GM23248 (cell line): ENCODE measurements around the gene ELOVL6. TPM values are rescaled to one million over a fixed set of nuclear protein-coding genes. Genes with fewer than 3 reads are reported as not detected.

Source experiments
- DNase-seq: peaks from one replicate; pipeline ENCODE4 v3.0.0-alpha.2; 2015
- H2AFZ ChIP-seq: fragments of 200-600 bp; sonication (generic); 2 replicates; pipeline ENCODE4 v1.6.1; 2016; ENCODE audit warnings: antibody characterized with exemption
- H3F3A ChIP-seq: fragments of 200-600 bp; sonication (generic); 2 replicates; pipeline ENCODE4 v1.6.1; 2016; ENCODE audit warnings: mild to moderate bottlenecking, antibody characterized with exemption, mixed run types; ENCODE audit not compliant: insufficient read depth
- H3K27ac ChIP-seq: fragments of 200-600 bp; sonication (generic); 2 replicates; pipeline ENCODE4 v1.5.1; 2016; ENCODE audit warnings: mild to moderate bottlenecking
- H3K27me3 ChIP-seq: fragments of 200-600 bp; sonication (generic); replicated peaks from 2 replicates; pipeline ENCODE4 v1.6.1; 2016; ENCODE audit warnings: mild to moderate bottlenecking; ENCODE audit not compliant: insufficient read depth
- H3K36me3 ChIP-seq: fragments of 200-600 bp; sonication (generic); 2 replicates; pipeline ENCODE4 v1.6.1; 2016; ENCODE audit warnings: low read depth, mild to moderate bottlenecking
- H3K4me1 ChIP-seq: fragments of 200-600 bp; sonication (generic); 2 replicates; pipeline ENCODE4 v1.6.1; 2016; ENCODE audit warnings: mild to moderate bottlenecking; ENCODE audit not compliant: insufficient read depth
- H3K4me2 ChIP-seq: fragments of 200-600 bp; sonication (generic); one replicate; pipeline ENCODE4 v1.6.1; 2016; ENCODE audit warnings: mild to moderate bottlenecking; ENCODE audit not compliant: unreplicated experiment
- H3K4me3 ChIP-seq: fragments of 200-600 bp; sonication (generic); 2 replicates; pipeline ENCODE4 v1.5.1; 2016; ENCODE audit warnings: mild to moderate bottlenecking
- H3K79me2 ChIP-seq: fragments of 200-600 bp; sonication (generic); 2 replicates; pipeline ENCODE4 v1.6.1; 2016; ENCODE audit warnings: mild to moderate bottlenecking; ENCODE audit not compliant: insufficient read depth
- H3K9ac ChIP-seq: fragments of 200-600 bp; sonication (generic); 2 replicates; pipeline ENCODE4 v1.6.1; 2016; ENCODE audit warnings: mild to moderate bottlenecking
- H3K9me2 ChIP-seq: fragments of 200-600 bp; sonication (generic); 2 replicates; pipeline ENCODE4 v1.6.1; 2016; ENCODE audit warnings: mixed run types, mild to moderate bottlenecking, moderate library complexity; ENCODE audit not compliant: insufficient read depth
- H3K9me3 ChIP-seq: fragments of 200-600 bp; sonication (generic); one replicate; pipeline ENCODE4 v1.6.1; 2017; ENCODE audit warnings: low read depth
- H4K20me1 ChIP-seq: fragments of 200-600 bp; sonication (generic); 2 replicates; pipeline ENCODE4 v1.6.0; 2016; ENCODE audit not compliant: insufficient read depth
- EZH2 ChIP-seq: fragments of 200-600 bp; sonication (generic); IDR thresholded peaks from 2 replicates; pipeline ENCODE4 v1.6.1; 2018; ENCODE audit warnings: antibody characterized with exemption, mild to moderate bottlenecking; ENCODE audit not compliant: insufficient read depth, poor library complexity, severe bottlenecking
- EZH2phosphoT487 ChIP-seq: fragments of 200-600 bp; sonication (generic); IDR thresholded peaks from 2 replicates; pipeline ENCODE4 v1.6.1; 2018; ENCODE audit warnings: antibody characterized with exemption, moderate library complexity, mild to moderate bottlenecking, low read depth; ENCODE audit not compliant: insufficient read depth
- WGBS, 2 experiments: methylation state at CpG; one replicate each; pipeline ENCODE4 v1.1.6; 2015 to 2017; ENCODE audit warnings: low lambda C conversion rate in 2 of 2, low coverage in 1 of 2; ENCODE audit errors: missing lambda C conversion rate in 2 of 2; 5-methylcytosine and 5-hydroxymethylcytosine counted together
- in situ Hi-C: fragments of 300-500 bp; cut with MboI; formaldehyde crosslinking; loops from 2 replicates; pipeline ENCODE4 v1.15.0; 2020
- polyA plus RNA-seq: library from polyadenylated mRNA; unstranded; fragments of >200 nt; fragmentation: Nextera tagmentation; extraction: Ambion mirVana; gene quantifications from 2 replicates; pipeline ENCODE4 v1.2.1, GENCODE V29; 2016
- total RNA-seq: library from RNA; depleted of rRNA; stranded (reverse); fragments of >200 nt; shearing (Covaris generic); gene quantifications from 2 replicates; pipeline ENCODE4 v1.2.3, GENCODE V29; 2014

ELOVL6 gene
- total and polyA plus RNA-seq, 2 experiments from 2014 or later = 8.0 to 13.2 TPM

- no peaks in the 10 kb centered on the region for H3F3A ChIP-seq
- no peaks in the 10 kb centered on the region for H4K20me1 ChIP-seq
- WGBS, 2 experiments = 55 to 58% methylated on average over 13 of the region's 13 CpGs
- no peaks in the 10 kb centered on the region for H3K4me1 ChIP-seq
- no peak overlapping the region for H2AFZ ChIP-seq
- H3K4me3 ChIP-seq = no peak overlapping the region
- H3K79me2 ChIP-seq = no peaks in the 10 kb centered on the region
- TF ChIP-seq EZH2phosphoT487 (no peak), EZH2 (no peak)
- peak; percentile 72 for DNase-seq
- in situ Hi-C loops = loop anchor here (25.0 kb wide), 1 partner anchor 301 kb away; no protein-coding TSS in a partner anchor
- no peak overlapping the region for H3K4me2 ChIP-seq
- no peaks in the 10 kb centered on the region for H3K36me3 ChIP-seq
- H3K9me2 ChIP-seq = no peaks in the 10 kb centered on the region
- no peaks in the 10 kb centered on the region for H3K9me3 ChIP-seq
- no peak overlapping the region for H3K9ac ChIP-seq
- no peak overlapping the region for H3K27ac ChIP-seq
- no peaks in the 10 kb centered on the region for H3K27me3 ChIP-seq
Measured at GRCh38 chr4:110211007-110211769, 12.8 kb upstream of the ELOVL6 start.

- no peaks in the 10 kb centered on the region for H3K27me3 ChIP-seq
- DNase-seq = no peak
- no peak overlapping the region for H3K4me2 ChIP-seq
- WGBS, 2 experiments = 93 to 96% methylated on average over 5 to 6 of the region's 6 CpGs
- no peak overlapping the region for H3K4me3 ChIP-seq
- no peak overlapping the region for H3K9ac ChIP-seq
- no peaks in the 10 kb centered on the region for H3K36me3 ChIP-seq
- no peaks in the 10 kb centered on the region for H3K9me2 ChIP-seq
- H2AFZ ChIP-seq = no peak overlapping the region
- H3K4me1 ChIP-seq = no peaks in the 10 kb centered on the region
- H3K9me3 ChIP-seq = no peaks in the 10 kb centered on the region
- no peak overlapping the region for H3K27ac ChIP-seq
- no peaks in the 10 kb centered on the region for H3F3A ChIP-seq
- in situ Hi-C loops = loop anchor here (10.0 to 25.0 kb wide), 3 partner anchors 154 to 304 kb away; no protein-coding TSS in a partner anchor
- H3K79me2 ChIP-seq = no peaks in the 10 kb centered on the region
- no peaks in the 10 kb centered on the region for H4K20me1 ChIP-seq
- TF ChIP-seq EZH2phosphoT487 (no peak), EZH2 (no peak)
Measured at GRCh38 chr4:110208419-110208818, 10.0 kb upstream of the ELOVL6 start.

- H4K20me1 ChIP-seq = no peaks in the 10 kb centered on the region
- no peaks in the 10 kb centered on the region for H3K27me3 ChIP-seq
- TF ChIP-seq EZH2phosphoT487 (no peak), EZH2 (no peak)
- no peaks in the 10 kb centered on the region for H3K79me2 ChIP-seq
- no peaks in the 10 kb centered on the region for H3K36me3 ChIP-seq
- in situ Hi-C loops = loop anchor here (10.0 to 25.0 kb wide), 3 partner anchors 152 to 305 kb away; no protein-coding TSS in a partner anchor
- no peak overlapping the region for H3K4me2 ChIP-seq
- H3K9me2 ChIP-seq = no peaks in the 10 kb centered on the region
- H3K9ac ChIP-seq = no peak overlapping the region
- 71 to 80% methylated on average over 1 of the region's 1 CpG for WGBS, 2 experiments
- no peaks in the 10 kb centered on the region for H3F3A ChIP-seq
- no peak overlapping the region for H3K4me3 ChIP-seq
- H3K9me3 ChIP-seq = no peaks in the 10 kb centered on the region
- no peak overlapping the region for H2AFZ ChIP-seq
- DNase-seq = no peak
- H3K4me1 ChIP-seq = no peaks in the 10 kb centered on the region
- no peak overlapping the region for H3K27ac ChIP-seq
Measured at GRCh38 chr4:110207233-110207632, 8.8 kb upstream of the ELOVL6 start.

- Histone ChIP-seq H3K9ac (no peak overlapping the region), H3K27me3 (no peaks in the 10 kb centered on the region), H3K36me3 (no peaks in the 10 kb centered on the region), H3K9me3 (no peaks in the 10 kb centered on the region), H3K4me3 (no peak overlapping the region), H4K20me1 (no peaks in the 10 kb centered on the region), H3K27ac (no peak overlapping the region), H3K4me2 (no peak overlapping the region), H3K79me2 (no peaks in the 10 kb centered on the region), H3F3A (peaks cover 8% of the 10 kb centered on the region; the same call in 1 of the 2 replicates), H2AFZ (no peak overlapping the region), H3K4me1 (no peaks in the 10 kb centered on the region), H3K9me2 (no peaks in the 10 kb centered on the region)
- in situ Hi-C loops = loop anchor here (10.0 to 25.0 kb wide), 3 partner anchors 147 to 310 kb away; no protein-coding TSS in a partner anchor
- TF ChIP-seq EZH2phosphoT487 (no peak), EZH2 (no peak)
- WGBS, 2 experiments = 81 to 90% methylated on average over 3 of the region's 3 CpGs
- no peak for DNase-seq
Measured at GRCh38 chr4:110202024-110202423, 3.6 kb upstream of the ELOVL6 start.
